Neural progenitor cell (in vitro differentiated cells): Measurements from ENCODE around the gene ZMYND11. TPM values are rescaled to one million over a fixed set of nuclear protein-coding genes. Genes with fewer than 3 reads are reported as not detected.

Experiments used
- DNase-seq: peaks from one replicate; pipeline ENCODE4 v3.0.0-alpha.2; 2016; ENCODE audit warnings: low spot score
- H2AFZ ChIP-seq: fragments of 200-600 bp; sonication (generic); replicated peaks from 2 replicates; pipeline ENCODE4 v1.6.1; 2016; ENCODE audit warnings: antibody characterized with exemption
- H3F3A ChIP-seq: fragments of 200-600 bp; sonication (generic); 2 replicates; pipeline ENCODE4 v1.6.1; 2016; ENCODE audit warnings: antibody characterized with exemption, low read depth
- H3K27ac ChIP-seq: fragments of 200-600 bp; sonication (generic); 2 replicates; pipeline ENCODE4 v1.5.1; 2016; ENCODE audit warnings: mild to moderate bottlenecking
- H3K27me3 ChIP-seq: fragments of 200-600 bp; sonication (generic); 2 replicates; pipeline ENCODE4 v1.6.1; 2016; ENCODE audit warnings: mild to moderate bottlenecking, moderate library complexity
- H3K36me3 ChIP-seq: fragments of 200-600 bp; sonication (generic); 2 replicates; pipeline ENCODE4 v1.5.1; 2016
- H3K4me1 ChIP-seq: fragments of 200-600 bp; sonication (generic); 2 replicates; pipeline ENCODE4 v1.6.1; 2016; ENCODE audit warnings: mixed run types
- H3K4me2 ChIP-seq: fragments of 200-600 bp; sonication (generic); 2 replicates; pipeline ENCODE4 v1.6.1; 2016
- H3K4me3 ChIP-seq: fragments of 200-600 bp; sonication (generic); 2 replicates; pipeline ENCODE4 v1.5.1; 2016
- H3K79me2 ChIP-seq: fragments of 200-600 bp; sonication (generic); 2 replicates; pipeline ENCODE4 v1.6.1; 2016; ENCODE audit warnings: low read depth
- H3K9ac ChIP-seq: fragments of 200-600 bp; sonication (generic); 2 replicates; pipeline ENCODE4 v1.6.1; 2016
- H3K9me3 ChIP-seq: fragments of 200-600 bp; sonication (generic); 2 replicates; pipeline ENCODE4 v1.5.1; 2016; ENCODE audit warnings: low read depth
- H4K20me1 ChIP-seq: fragments of 200-600 bp; sonication (generic); 2 replicates; pipeline ENCODE4 v1.6.1; 2016; ENCODE audit warnings: low read depth
- H3K27ac Mint-ChIP-seq: 3 replicates; pipeline ENCODE4 v1.8.0; 2021; ENCODE audit warnings: mixed read lengths
- H3K27me3 Mint-ChIP-seq: 2 replicates; pipeline ENCODE4 v1.8.0; 2022; ENCODE audit warnings: low read depth, mild to moderate bottlenecking, inconsistent platforms, moderate library complexity, mixed read lengths; ENCODE audit not compliant: insufficient read depth
- H3K36me3 Mint-ChIP-seq: 3 replicates; pipeline ENCODE4 v1.8.0; 2021; ENCODE audit warnings: mixed read lengths
- H3K4me1 Mint-ChIP-seq: 3 replicates; pipeline ENCODE4 v1.8.0; 2021; ENCODE audit warnings: mixed read lengths
- H3K4me3 Mint-ChIP-seq: 3 replicates; pipeline ENCODE4 v1.8.0; 2021; ENCODE audit warnings: mild to moderate bottlenecking, moderate library complexity, mixed read lengths
- H3K9me3 Mint-ChIP-seq: 3 replicates; pipeline ENCODE4 v1.8.0; 2020; ENCODE audit warnings: mixed read lengths
- EZH2 ChIP-seq: fragments of 200-600 bp; sonication (generic); IDR thresholded peaks from 2 replicates; pipeline ENCODE4 v1.6.1; 2017; ENCODE audit warnings: antibody characterized with exemption, mild to moderate bottlenecking, moderate library complexity
- EZH2phosphoT487 ChIP-seq: fragments of 200-600 bp; sonication (generic); IDR thresholded peaks from 2 replicates; pipeline ENCODE4 v1.6.1; 2017; ENCODE audit warnings: antibody characterized with exemption
- total RNA-seq: library from RNA; depleted of rRNA; stranded (reverse); fragments of >200 nt; gene quantifications from 2 replicates; pipeline ENCODE4 v1.2.3, GENCODE V29; 2015; ENCODE audit warnings: low replicate concordance
- TF ChIP-seq, protein P1 (sequence below): fragments of 200-600 bp; sonication (generic); IDR thresholded peaks from 2 replicates; pipeline ENCODE4 v1.5.1; 2017; ENCODE audit warnings: antibody characterized with exemption, mild to moderate bottlenecking

The ZMYND11 gene
- total RNA-seq, 1 donor from 2014 or later: 59.5 TPM

GRCh38 chr10:152915-153314 lies 17.7 kb downstream of the ZMYND11 start:
- peaks cover 2% of the 10 kb centered on the region for H3K27me3 Mint-ChIP-seq
- peaks cover 43% of the 10 kb centered on the region for H3K36me3 Mint-ChIP-seq
- no peak overlapping the region for H3K4me2 ChIP-seq
- peaks cover 92% of the 10 kb centered on the region for H3K79me2 ChIP-seq
- no peaks in the 10 kb centered on the region for H3K4me1 ChIP-seq
- no peak overlapping the region for H2AFZ ChIP-seq
- no peak overlapping the region for H3K27ac ChIP-seq
- no peak overlapping the region for H3K27ac Mint-ChIP-seq
- TF ChIP-seq EZH2 (no peak), EZH2phosphoT487 (no peak)
- TF ChIP-seq, protein P1, sequence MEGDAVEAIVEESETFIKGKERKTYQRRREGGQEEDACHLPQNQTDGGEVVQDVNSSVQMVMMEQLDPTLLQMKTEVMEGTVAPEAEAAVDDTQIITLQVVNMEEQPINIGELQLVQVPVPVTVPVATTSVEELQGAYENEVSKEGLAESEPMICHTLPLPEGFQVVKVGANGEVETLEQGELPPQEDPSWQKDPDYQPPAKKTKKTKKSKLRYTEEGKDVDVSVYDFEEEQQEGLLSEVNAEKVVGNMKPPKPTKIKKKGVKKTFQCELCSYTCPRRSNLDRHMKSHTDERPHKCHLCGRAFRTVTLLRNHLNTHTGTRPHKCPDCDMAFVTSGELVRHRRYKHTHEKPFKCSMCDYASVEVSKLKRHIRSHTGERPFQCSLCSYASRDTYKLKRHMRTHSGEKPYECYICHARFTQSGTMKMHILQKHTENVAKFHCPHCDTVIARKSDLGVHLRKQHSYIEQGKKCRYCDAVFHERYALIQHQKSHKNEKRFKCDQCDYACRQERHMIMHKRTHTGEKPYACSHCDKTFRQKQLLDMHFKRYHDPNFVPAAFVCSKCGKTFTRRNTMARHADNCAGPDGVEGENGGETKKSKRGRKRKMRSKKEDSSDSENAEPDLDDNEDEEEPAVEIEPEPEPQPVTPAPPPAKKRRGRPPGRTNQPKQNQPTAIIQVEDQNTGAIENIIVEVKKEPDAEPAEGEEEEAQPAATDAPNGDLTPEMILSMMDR: no peak
- no peaks in the 10 kb centered on the region for H3K4me1 Mint-ChIP-seq
- H3K36me3 ChIP-seq: no peaks in the 10 kb centered on the region
- H3K27me3 ChIP-seq: no peaks in the 10 kb centered on the region
- no peaks in the 10 kb centered on the region for H3F3A ChIP-seq
- no peak for DNase-seq
- H4K20me1 ChIP-seq: peaks cover 6% of the 10 kb centered on the region
- no peak overlapping the region for H3K4me3 Mint-ChIP-seq
- H3K9me3 ChIP-seq: peaks cover 5% of the 10 kb centered on the region
- no peak overlapping the region for H3K4me3 ChIP-seq
- H3K9ac ChIP-seq: no peak overlapping the region
- peaks cover 54% of the 10 kb centered on the region for H3K9me3 Mint-ChIP-seq

DNA sequence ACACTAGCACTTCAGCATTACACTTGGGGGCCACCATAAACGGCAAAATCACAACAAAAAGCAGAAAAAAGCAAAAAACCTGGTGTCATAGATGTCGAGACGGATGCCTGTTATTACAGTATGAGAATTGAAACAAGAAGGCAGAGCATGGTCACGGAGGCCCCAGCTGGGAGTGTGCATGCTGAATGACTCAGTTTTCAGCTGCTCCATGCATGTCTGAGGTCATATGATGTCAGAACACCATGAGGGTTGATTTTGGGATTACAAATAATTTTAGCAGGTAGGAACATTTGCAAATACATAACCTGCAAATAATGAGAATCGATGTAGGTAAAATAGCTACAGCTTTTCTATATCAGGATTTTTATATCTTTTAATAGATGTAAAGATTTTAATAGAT lies 19.1 kb downstream of the ZMYND11 start:
- Histone ChIP-seq H2AFZ (no peak overlapping the region), H3K27ac (no peak overlapping the region), H3K9me3 (no peaks in the 10 kb centered on the region), H3F3A (no peaks in the 10 kb centered on the region), H3K9ac (no peak overlapping the region), H4K20me1 (peaks cover 7% of the 10 kb centered on the region), H3K4me1 (no peaks in the 10 kb centered on the region), H3K4me2 (no peak overlapping the region), H3K79me2 (peaks cover 92% of the 10 kb centered on the region), H3K4me3 (no peak overlapping the region), H3K36me3 (no peaks in the 10 kb centered on the region), H3K27me3 (no peaks in the 10 kb centered on the region)
- peaks cover 44% of the 10 kb centered on the region for H3K36me3 Mint-ChIP-seq
- TF ChIP-seq EZH2phosphoT487 (no peak), EZH2 (no peak)
- TF ChIP-seq, protein P1: no peak
- H3K27ac Mint-ChIP-seq: no peak overlapping the region
- no peaks in the 10 kb centered on the region for H3K4me1 Mint-ChIP-seq
- no peak overlapping the region for H3K4me3 Mint-ChIP-seq
- H3K9me3 Mint-ChIP-seq: peaks cover 55% of the 10 kb centered on the region
- no peak for DNase-seq
- H3K27me3 Mint-ChIP-seq: peaks cover 2% of the 10 kb centered on the region

GRCh38 chr10:167383-167782 lies 32.1 kb downstream of the ZMYND11 start:
- H3K4me2 ChIP-seq: no peak overlapping the region
- Mint-ChIP-seq H3K36me3 (peaks cover 51% of the 10 kb centered on the region), H3K9me3 (peaks cover 60% of the 10 kb centered on the region), H3K4me1 (no peaks in the 10 kb centered on the region), H3K4me3 (no peak overlapping the region), H3K27me3 (no peaks in the 10 kb centered on the region), H3K27ac (no peak overlapping the region)
- no peaks in the 10 kb centered on the region for H3K27me3 ChIP-seq
- DNase-seq: no peak
- no peak overlapping the region for H3K9ac ChIP-seq
- TF ChIP-seq EZH2phosphoT487 (no peak), EZH2 (no peak)
- TF ChIP-seq, protein P1: no peak
- peaks cover 84% of the 10 kb centered on the region for H3K79me2 ChIP-seq
- no peaks in the 10 kb centered on the region for H3K9me3 ChIP-seq
- no peak overlapping the region for H3K4me3 ChIP-seq
- H3K4me1 ChIP-seq: no peaks in the 10 kb centered on the region
- no peaks in the 10 kb centered on the region for H3F3A ChIP-seq
- H3K27ac ChIP-seq: no peak overlapping the region
- peaks cover 5% of the 10 kb centered on the region for H4K20me1 ChIP-seq
- H3K36me3 ChIP-seq: no peaks in the 10 kb centered on the region
- H2AFZ ChIP-seq: no peak overlapping the region
